Right cardiac atrium (tissue), 5 donors: ENCODE results near the gene DNAJC17. TPM values are rescaled to one million over a fixed set of nuclear protein-coding genes. Genes with fewer than 3 reads are reported as not detected.
A peak's percentile ranks its signal among the peaks of the same experiment; 100 is the strongest.

Experiments used
- ATAC-seq, 2 donors: fragments of 200-7000 bp; cut with Tn5 transposase; one replicate each; pipeline versions ENCODE4 v1.8.0 to v1.9.1; 2020; ENCODE audit warnings: moderate library complexity in 2 of 2, mild to moderate bottlenecking in 1 of 2
- DNase-seq, 3 donors: peaks; one replicate each; pipeline ENCODE4 v3.0.0-alpha.2; 2020
- H3K27ac ChIP-seq: one replicate; pipeline ENCODE4 v1.5.1; 2013; ENCODE audit warnings: mild to moderate bottlenecking, low read length, control low read depth, moderate library complexity
- H3K27me3 ChIP-seq: one replicate; pipeline ENCODE4 v1.6.1; 2013; ENCODE audit not compliant: control insufficient read depth, insufficient read depth
- H3K4me1 ChIP-seq: one replicate; pipeline ENCODE4 v1.6.1; 2013; ENCODE audit warnings: low read length; ENCODE audit not compliant: control insufficient read depth, insufficient read depth
- H3K4me3 ChIP-seq: one replicate; pipeline ENCODE4 v1.5.1; 2013; ENCODE audit warnings: low read length, control low read depth
- H3K9me3 ChIP-seq: one replicate; pipeline ENCODE4 v1.6.1; 2013; ENCODE audit warnings: low read length; ENCODE audit not compliant: control insufficient read depth
- WGBS: extraction: QIAGEN DNeasy Blood & Tissue Kit; methylation state at CpG from one replicate; pipeline ENCODE4 v1.1.7; 2013; 5-methylcytosine and 5-hydroxymethylcytosine counted together
- intact Hi-C, 4 donors: fragments of 100-400 bp; cut with DNase I; formaldehyde crosslinking; loops; one replicate each; pipeline versions ENCODE4 v1.11.0 to v1.14.0; 2022 to 2023
- polyA plus RNA-seq: library from polyadenylated mRNA; stranded (reverse); fragments of 200-250 nt; gene quantifications from one replicate; pipeline ENCODE4 v1.2.3, GENCODE V29; 2013
- total RNA-seq, 4 donors: library from RNA; stranded (reverse); fragmentation: NEBNext Ultra II Directional; extraction: Animal tissue kit (Norgen Biotek cat#: 25700); gene quantifications; one replicate each; pipeline ENCODE4 v1.2.1, GENCODE V29; 2021
- donor health status: healthy with polysubstance abuse.
- donor health status: DM: no; HTN: yes; CAD: no.
- donor health status: DM: no; HTN: no; CAD: no.
- donor health status: DM: no; HTN: yes; CAD: no; lungs with severe emphysema.
- donor health status: DM: yes; HTN: yes; CAD: no.

Gene DNAJC17
- total and polyA plus RNA-seq, 5 donors = 17.1 to 30.6 (median 19.2) TPM

DNA sequence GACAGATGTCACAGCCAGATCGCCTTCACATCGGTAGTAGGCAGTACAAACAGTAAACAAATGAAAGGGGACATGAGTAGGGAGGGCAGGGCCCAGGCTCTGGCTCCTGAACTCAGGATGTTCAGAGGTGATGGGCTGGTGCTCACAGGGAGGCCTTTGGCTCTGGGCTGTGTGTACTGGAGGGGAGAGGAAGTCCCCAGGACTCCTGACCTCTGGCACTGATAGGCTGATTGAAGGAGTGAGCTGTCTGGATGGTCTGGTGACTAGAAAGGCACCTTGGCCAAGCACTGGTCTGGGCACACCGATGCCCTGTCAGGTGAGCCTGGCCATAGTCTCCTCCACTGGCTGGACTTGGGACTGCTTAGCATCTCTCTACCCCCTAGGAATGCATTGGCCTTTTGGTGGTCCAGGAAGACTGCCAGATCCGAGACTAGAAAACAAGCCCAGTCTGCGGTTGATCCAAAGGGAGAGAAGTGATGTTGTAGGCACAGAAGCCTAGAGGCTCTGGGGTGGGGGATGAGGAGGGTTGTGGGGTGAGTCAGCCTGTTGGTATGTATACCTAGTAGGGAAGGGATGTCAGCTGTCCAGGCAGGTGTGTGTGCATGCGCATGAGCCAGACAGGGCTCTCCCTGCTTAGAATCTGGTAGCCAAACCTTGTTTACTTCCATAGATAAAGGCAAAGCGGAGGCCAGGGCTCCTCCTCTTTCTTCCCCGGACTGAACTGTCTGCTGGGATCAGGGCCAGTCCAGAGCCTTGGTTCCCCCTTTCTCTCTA is 38.4 kb upstream of the DNAJC17 start:
- no peak for ATAC-seq
- no peak overlapping the region for H3K4me3 ChIP-seq
- DNase-seq = no peak

DNA sequence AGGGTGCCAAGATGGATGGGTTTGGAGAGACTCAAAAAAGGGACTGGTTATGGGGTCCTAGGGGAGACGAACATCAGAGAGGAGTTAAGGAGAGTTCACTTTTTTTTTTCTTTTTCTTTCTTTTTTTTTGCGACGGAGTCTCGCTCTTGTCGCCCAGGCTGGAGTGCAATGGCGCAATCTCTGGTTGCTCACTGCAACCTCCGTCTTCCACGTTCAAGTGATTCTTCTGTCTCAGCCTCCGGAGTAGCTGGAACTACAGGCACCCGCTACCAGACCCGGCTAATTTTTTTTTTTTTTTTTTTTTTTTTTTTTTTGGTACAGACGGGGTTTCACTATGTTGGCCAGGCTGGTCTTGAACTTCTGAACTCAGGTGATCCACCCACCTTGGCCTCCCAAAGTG is 37.8 kb upstream of the DNAJC17 start:
- DNase-seq (no peak), ATAC-seq (no peak)
- Histone ChIP-seq H3K4me1 (peaks cover 2% of the 10 kb centered on the region), H3K9me3 (no peaks in the 10 kb centered on the region), H3K4me3 (peak overlapping the region; percentile 41), H3K27me3 (no peaks in the 10 kb centered on the region), H3K27ac (no peak overlapping the region)
- WGBS = 55% methylated on average over 12 of the region's 12 CpGs
- intact Hi-C loops = no loop called here

More for the DNA sequence above, 38.4 kb upstream of the DNAJC17 start:
- no peak overlapping the region for H3K27ac ChIP-seq
- H3K4me1 ChIP-seq = peaks cover 2% of the 10 kb centered on the region
- no peaks in the 10 kb centered on the region for H3K27me3 ChIP-seq
- intact Hi-C loops = no loop called here
- 83% methylated on average over 8 of the region's 8 CpGs for WGBS
- H3K9me3 ChIP-seq = no peaks in the 10 kb centered on the region

DNA sequence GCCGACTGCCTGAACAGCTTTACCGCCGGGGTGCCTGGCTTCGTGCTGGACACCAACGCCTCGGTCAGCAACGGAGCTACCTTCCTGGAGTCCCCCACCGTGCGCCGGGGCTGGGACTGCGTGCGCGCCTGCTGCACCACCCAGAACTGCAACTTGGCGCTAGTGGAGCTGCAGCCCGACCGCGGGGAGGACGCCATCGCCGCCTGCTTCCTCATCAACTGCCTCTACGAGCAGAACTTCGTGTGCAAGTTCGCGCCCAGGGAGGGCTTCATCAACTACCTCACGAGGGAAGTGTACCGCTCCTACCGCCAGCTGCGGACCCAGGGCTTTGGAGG is 37.4 kb upstream of the DNAJC17 start:
- H3K27ac ChIP-seq = no peak overlapping the region
- H3K9me3 ChIP-seq = no peaks in the 10 kb centered on the region
- 2% methylated on average over 28 of the region's 28 CpGs for WGBS
- peak in 2 of 3 donors; percentile 60 to 72 for DNase-seq
- intact Hi-C loops = no loop called here
- peaks cover 2% of the 10 kb centered on the region for H3K4me1 ChIP-seq
- no peaks in the 10 kb centered on the region for H3K27me3 ChIP-seq
- peak overlapping the region; percentile 41 for H3K4me3 ChIP-seq
- peak; percentile 38 to 53 for ATAC-seq

DNA sequence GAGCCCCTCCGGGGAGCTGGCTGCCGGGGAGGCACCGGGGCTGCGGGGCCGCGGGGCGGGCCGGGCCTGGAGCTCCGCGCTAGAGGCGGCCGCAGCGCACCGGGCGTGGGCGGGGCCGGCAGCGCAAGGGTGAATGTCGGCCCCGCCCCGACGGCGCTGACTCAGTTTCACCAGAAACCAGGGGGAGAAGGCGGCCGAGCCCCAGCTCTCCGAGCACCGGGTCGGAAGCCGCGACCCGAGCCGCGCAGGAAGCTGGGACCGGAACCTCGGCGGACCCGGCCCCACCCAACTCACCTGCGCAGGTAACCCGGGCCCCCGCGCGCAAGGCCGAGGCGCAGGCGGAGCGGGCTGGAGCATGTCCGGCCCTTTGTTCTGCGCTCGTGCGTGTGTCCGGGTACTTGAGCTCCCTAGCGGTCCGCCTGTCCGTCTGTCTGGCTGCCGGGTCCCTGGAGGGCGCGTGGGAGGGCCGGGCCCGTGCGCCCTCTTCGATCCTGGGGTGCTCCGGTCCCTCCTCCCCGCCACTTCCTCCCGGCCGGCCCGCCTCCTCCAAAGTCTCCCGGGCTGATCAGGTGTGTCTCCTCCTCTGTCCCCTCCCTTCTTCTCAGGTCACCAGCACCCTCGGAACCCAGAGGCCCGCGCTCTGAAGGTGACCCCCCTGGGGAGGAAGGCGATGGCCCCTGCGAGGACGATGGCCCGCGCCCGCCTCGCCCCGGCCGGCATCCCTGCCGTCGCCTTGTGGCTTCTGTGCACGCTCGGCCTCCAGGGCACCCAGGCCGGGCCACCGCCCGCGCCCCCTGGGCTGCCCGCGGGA is 36.8 kb upstream of the DNAJC17 start, which contains the start of gene SPINT1:
Gene SPINT1 (plus strand): TSS at position 164 of the 811 bp plus-strand sequence. CDS start 507 bp downstream, at position 671.
- DNase-seq (peak; percentile 25 to 70 (median 61)), ATAC-seq (peak; percentile 50 to 53)
- Histone ChIP-seq H3K9me3 (no peaks in the 10 kb centered on the region), H3K27me3 (no peaks in the 10 kb centered on the region), H3K27ac (no peak within 1 kb of the TSS), H3K4me1 (peaks cover 2% of the 10 kb centered on the region), H3K4me3 (peak within 1 kb of the TSS; percentile 41)
- intact Hi-C loops = no loop called here
- under 1% methylated on average over 89 of the region's 89 CpGs for WGBS

DNA sequence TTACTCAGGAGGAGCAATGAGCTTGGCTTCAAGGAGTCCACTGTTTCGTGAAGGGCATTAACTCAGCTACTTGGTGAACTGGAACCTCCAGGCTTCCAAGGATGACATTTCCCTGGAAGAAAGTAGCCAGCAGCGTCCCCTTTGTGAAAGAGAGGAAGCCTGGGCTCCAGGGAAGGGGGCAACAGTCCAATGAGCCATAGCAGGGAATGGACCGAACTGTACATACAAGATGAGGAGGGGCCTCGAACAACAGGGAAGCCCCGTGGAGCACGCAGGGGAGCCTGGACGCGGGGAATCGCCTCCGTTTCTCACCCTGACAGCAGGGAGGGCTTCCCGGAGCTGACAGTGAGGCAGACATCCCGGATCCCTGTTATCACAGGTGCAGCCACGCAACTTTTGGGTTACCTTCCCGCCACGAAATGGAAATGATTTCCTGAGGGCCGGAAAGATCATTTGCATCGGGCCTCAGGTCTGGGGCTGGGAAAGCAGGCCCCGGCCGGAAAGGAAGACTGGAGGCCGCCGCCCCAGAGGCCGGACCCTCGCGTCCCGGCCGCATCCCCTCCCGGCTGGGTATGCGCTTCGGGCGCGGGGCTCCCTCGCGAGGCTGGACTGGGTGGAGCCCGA is 36.1 kb upstream of the DNAJC17 start:
- Histone ChIP-seq H3K4me3 (peak overlapping the region; percentile 41), H3K27ac (no peak overlapping the region), H3K4me1 (peaks cover 2% of the 10 kb centered on the region), H3K9me3 (no peaks in the 10 kb centered on the region), H3K27me3 (no peaks in the 10 kb centered on the region)
- ATAC-seq = no peak
- WGBS = 20% methylated on average over 34 of the region's 34 CpGs
- no peak for DNase-seq
- intact Hi-C loops = no loop called here

DNA sequence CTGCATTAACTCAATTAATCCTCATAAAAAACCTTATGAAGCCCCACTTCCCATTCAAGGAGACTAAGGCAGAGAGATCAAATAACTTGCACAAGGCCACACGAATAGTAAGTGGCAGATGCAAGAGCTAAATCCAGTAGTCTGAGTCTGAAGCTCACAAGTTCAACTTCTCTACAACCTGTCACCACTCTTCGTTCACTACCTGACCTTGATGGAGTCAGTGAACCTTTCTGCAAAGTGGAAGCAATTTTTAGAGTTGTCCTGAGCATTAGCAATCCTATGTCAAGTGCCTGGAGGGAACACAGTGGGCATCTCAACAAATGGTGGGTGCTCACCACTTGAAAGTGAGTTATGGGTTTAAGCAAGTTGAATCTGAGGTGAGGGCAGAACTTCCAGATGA is 34.5 kb upstream of the DNAJC17 start:
- no peak overlapping the region for H3K4me3 ChIP-seq
- H3K4me1 ChIP-seq = peaks cover 2% of the 10 kb centered on the region
- ATAC-seq (no peak), DNase-seq (no peak)
- H3K9me3 ChIP-seq = no peaks in the 10 kb centered on the region
- no peaks in the 10 kb centered on the region for H3K27me3 ChIP-seq
- intact Hi-C loops = no loop called here
- WGBS = 64% methylated on average over 2 of the region's 2 CpGs
- no peak overlapping the region for H3K27ac ChIP-seq

DNA sequence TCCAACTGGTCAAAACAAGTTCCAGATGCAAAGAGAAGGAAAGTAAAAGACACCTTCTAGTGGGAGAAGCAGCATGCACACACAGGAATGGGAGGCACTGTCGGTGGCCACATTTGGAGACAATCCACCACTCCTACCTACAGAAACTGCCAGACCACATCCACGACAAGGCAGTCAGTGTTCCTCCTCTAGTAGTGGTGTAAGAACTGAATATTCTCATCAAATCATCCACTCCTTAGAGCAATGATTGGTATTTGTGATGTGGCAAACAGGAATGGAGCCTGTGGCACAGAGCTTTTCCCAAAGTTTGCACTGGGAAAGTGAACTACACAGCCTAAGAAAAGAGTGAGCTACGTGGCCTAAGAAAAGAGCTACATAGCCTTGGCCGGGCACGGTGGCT is 31.5 kb upstream of the DNAJC17 start:
- 79% methylated on average over 5 of the region's 5 CpGs for WGBS
- no peaks in the 10 kb centered on the region for H3K4me1 ChIP-seq
- H3K27ac ChIP-seq = no peak overlapping the region
- intact Hi-C loops = no loop called here
- ATAC-seq (no peak), DNase-seq (no peak)
- H3K27me3 ChIP-seq = no peaks in the 10 kb centered on the region
- H3K4me3 ChIP-seq = no peak overlapping the region
- H3K9me3 ChIP-seq = no peaks in the 10 kb centered on the region

DNA sequence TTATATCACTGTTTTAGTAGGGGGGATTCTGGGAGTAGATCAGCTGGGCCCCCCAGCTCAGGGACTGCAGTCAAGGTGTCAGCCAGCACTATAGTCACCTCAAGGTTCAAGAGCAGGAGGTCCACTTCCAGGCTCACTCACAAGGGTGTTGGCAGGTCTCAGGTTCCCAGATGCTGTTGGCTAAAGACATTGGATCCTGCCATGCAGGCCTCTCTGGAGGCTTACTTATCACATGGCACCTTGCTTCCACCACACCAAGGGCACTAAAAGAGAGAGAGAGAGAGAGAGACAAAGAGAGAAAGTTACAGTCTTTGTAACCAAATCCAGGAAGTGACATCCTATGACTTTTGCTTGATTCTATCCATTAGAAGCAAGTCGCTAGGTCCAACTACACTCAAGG is 28.7 kb upstream of the DNAJC17 start:
- intact Hi-C loops = no loop called here
- Histone ChIP-seq H3K9me3 (no peaks in the 10 kb centered on the region), H3K27ac (no peak overlapping the region), H3K4me3 (no peak overlapping the region), H3K27me3 (no peaks in the 10 kb centered on the region), H3K4me1 (no peaks in the 10 kb centered on the region)
- no peak for DNase-seq
- 90% methylated on average over 1 of the region's 1 CpG for WGBS
- no peak for ATAC-seq

DNA sequence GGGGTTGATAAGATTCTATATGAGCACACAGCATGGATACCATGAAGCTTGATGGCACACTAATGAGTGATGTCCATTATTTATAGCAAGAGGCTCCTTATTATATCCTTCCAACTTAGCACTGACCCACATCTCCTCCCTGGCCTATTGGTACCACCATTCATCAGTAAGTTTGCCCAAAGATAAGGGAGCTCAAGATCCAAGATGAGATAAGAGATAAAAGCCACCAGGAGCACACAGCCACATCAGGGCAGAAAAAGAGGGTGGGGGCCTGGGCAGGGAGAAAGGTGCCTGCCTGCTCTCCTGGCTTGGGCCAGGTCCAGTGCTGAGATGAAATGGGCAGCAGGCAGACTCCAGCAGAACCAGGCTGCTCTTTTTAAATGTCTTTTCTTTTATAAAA is 25.6 kb upstream of the DNAJC17 start:
- Histone ChIP-seq H3K27me3 (no peaks in the 10 kb centered on the region), H3K4me1 (no peaks in the 10 kb centered on the region), H3K9me3 (no peaks in the 10 kb centered on the region), H3K27ac (no peak overlapping the region), H3K4me3 (no peak overlapping the region)
- ATAC-seq = no peak
- no peak for DNase-seq
- intact Hi-C loops = no loop called here

DNA sequence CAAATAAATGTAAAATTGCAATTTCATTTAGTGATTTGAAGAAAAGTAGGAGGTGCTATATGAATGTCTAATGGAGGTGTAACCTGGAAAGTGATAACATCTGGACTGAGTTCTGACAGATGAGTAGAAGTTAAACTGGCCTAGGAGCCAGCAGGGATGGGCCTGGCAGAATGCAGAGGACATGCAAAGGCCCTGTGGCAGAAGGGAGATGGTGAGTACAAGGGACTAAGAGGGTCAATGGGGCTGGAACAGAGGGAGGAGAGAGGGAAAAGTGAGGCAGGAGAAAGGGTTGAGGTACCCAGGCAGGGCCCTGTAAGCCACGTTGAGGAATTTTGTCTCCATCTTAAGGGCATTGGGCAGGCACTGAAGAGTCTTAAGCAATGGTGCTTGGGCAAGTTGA is 24.6 kb upstream of the DNAJC17 start:
- Histone ChIP-seq H3K4me1 (no peaks in the 10 kb centered on the region), H3K9me3 (no peaks in the 10 kb centered on the region), H3K4me3 (no peak overlapping the region), H3K27ac (no peak overlapping the region), H3K27me3 (no peaks in the 10 kb centered on the region)
- intact Hi-C loops = no loop called here
- no peak for DNase-seq
- no peak for ATAC-seq
- WGBS = 69% methylated on average over 1 of the region's 1 CpG

DNA sequence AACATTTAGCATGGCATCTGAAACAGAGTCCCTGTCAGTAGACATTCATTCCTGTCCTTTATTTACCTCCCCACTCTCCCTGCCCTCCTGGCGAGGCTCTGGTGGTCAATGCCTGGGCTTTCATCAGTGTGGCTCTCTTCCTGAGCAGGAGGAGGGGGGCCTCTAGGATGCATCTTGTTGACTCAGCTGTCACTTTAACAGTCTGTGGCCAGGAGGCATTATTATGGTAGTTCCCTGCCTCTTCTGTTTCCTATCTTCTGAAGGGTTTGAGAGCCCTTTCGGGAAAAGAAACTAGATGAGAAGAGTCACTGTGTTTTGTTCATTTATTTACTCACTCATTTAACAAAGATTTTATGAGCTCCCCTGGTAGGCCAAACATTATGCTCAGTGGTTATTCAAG is 23.6 kb upstream of the DNAJC17 start:
- no peak for ATAC-seq
- no peak for DNase-seq
- WGBS = 67% methylated on average over 2 of the region's 2 CpGs
- Histone ChIP-seq H3K4me3 (no peak overlapping the region), H3K27ac (no peak overlapping the region), H3K27me3 (no peaks in the 10 kb centered on the region), H3K4me1 (no peaks in the 10 kb centered on the region), H3K9me3 (no peaks in the 10 kb centered on the region)
- intact Hi-C loops = no loop called here
